Stimulated activated CD8-positive, alpha-beta memory T cell treated with anti-CD3 and anti-CD28 coated beads, Interleukin-2, amount 100 ng/mL, for 48 hours (primary cell): ENCODE data around the gene DDX1.
A peak's percentile ranks its signal among the peaks of the same experiment; 100 is the strongest.
"Not testable (repeated sequence)": the region's sequence is repeated elsewhere in the genome, so short reads cannot be mapped to it uniquely, and the experiment has no call there.

Experiments used
- DNase-seq, 2 donors: peaks; one replicate each; pipeline ENCODE4 v3.0.0-alpha.2; 2020; ENCODE audit warnings: low read depth in 2 of 2

Gene DDX1

DNA sequence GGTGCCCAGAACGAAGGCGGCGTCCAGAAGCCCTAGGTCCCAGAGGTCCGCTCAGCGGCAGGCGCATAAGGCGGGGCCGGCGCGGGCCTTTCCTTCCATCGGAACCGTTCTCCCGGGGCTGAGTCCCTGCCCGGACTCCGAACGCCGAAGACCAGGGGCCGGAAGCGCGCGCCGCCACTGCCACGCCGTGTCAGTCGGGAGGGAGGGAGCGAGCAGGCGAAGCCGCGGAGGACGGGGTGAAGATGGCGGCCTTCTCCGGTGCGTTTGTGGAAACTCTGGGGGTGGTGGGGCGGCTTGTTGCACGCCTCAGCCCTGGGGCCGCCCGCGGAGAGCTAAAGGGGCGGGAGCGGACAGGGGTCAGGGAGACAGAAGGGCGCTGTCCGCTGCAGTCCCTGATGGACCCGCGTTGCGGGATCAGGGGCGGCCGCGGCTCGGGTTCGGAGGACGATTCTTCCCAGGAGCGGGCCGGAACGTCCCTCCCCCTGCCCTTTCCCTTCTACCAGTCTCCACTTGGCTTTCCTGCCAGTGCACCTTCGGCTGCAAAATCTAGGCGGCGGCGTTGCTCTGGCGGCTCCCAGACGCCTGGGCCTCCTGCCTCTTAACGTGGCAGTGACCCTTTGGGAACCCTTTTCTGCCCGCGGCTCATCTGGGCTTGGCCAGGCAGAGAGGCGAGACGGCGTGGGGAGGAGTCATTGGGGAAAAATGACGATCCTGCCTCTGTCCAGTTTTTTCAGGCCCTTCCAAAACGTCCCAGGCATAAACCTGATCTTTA, at the start of gene DDX1:
Gene DDX1 (plus strand): TSS at position 177 of the 772 bp plus-strand sequence. CDS start 66 bp downstream, at position 243.
- peak; percentile 76 to 79 for DNase-seq

DNA sequence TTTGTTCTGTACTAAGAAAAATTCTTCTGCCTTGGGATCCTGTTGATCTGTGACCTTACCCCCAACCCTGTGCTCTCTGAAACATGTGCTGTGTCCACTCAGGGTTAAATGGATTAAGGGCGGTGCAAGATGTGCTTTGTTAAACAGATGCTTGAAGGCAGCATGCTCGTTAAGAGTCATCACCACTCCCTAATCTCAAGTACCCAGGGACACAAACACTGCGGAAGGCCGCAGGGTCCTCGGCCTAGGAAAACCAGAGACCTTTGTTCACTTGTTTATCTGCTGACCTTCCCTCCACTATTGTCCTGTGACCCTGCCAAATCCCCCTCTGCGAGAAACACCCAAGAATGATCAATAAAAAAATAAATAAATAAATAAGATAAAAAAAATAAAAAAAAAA, 49.4 kb upstream of the DDX1 start:
- DNase-seq, result not testable (repeated sequence)

DNA sequence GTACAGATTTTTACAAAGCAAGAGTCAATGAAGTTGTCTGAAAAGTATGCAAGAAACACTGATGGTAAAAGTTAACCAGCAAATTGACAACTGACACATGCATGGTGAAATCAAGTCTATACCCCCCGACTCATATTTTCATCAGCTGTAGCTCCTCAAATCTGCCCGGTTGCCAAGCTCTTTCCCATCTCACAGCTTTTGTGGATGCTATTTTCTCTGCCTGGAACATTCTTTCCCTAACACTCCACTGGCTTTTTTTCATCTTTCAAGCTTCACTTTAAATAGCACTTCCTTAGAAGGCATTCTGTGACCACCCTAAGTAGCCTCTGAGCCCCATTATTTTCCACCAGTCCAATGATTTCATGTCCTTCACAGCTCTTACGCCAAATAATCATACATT, 48.6 kb upstream of the DDX1 start:
- DNase-seq, result no peak

- DNase-seq, result no peak
Observed at GRCh38 chr2:15543541-15543940, 48.1 kb upstream of the DDX1 start.

- DNase-seq, result no peak
Observed at GRCh38 chr2:15544227-15544626, 47.4 kb upstream of the DDX1 start.

DNA sequence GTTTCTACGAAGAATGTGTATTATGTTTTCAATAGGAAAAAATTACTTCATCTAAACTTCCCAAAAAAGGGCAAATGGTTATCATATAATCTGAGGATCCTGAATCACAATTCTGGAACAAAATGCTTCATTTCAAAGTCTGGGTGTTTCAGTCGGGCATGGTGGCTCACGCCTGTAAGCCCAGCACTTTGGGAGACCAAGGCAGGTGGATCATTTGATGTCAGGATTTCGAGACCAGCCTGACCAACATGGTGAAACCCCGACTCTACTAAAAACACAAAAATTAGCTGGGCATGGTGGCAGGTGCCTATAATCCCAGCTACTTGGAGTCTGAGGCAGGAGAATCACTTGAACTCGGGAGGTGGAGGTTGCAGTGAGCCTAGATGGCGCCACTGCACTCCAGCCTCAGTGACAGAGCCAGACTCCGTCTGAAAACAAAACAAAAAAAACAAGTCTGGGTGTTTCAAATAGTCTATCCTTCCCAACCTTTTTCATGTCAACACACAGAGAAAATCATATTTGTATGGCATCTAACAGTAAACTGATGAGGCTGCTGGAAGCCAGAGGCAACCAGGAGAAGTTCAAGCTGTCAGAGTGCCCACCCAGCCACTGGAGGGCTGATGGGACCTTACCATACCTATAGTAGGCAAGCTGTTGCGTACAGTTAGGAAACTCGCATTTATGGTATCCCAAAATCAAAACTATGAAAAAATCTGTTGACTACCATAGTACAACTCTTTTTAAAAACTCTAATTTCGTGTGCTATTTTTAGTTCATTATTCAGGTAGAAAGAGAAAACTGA, 45.2 kb upstream of the DDX1 start:
- DNase-seq, result no peak

GRCh38 chr2:15547115-15547876, 44.4 kb upstream of the DDX1 start:
- DNase-seq, result no peak

DNA sequence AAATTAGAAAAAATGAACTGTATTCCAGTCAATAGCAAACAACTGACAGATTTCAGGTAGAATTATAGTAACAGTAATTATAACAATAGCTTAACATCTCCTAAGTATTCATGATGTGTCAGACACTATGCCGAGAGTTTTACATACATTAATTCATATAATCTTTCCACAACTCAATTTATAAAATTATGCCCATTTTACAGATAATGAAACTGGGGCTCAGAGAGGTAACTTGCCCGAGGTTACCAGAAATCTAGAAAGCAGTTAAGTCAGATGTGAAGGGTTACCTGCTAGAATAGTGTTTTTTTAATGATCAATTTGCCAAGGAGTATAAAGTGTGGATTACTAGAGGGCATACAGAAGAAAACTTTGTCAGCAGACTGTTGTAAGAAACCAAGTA, 42.7 kb upstream of the DDX1 start:
- DNase-seq, result no peak

DNA sequence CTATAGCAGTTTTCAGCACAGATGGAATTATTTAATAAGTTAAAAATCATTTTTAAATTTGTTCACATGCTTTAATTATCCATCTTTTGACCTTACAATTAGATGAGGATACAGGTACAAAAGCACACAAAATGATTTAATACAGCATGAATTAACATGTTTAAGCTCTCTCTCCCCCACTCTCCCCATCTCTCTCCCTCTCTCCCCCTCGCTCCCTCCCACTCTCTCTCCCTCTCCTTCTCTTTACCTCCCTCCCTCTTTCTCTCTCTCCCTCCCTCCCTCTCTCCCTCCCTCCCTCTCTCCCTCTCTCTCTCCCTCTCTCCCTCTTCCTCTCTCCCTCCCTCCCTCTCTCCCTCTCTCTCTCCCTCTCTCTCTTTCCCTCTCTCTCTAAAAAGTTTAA, 38.1 kb upstream of the DDX1 start:
- DNase-seq, result no peak

GRCh38 chr2:15553951-15554350, 37.7 kb upstream of the DDX1 start:
- DNase-seq, result no peak

GRCh38 chr2:15554525-15555218, 37.0 kb upstream of the DDX1 start:
- no peak for DNase-seq

GRCh38 chr2:15555760-15556193, 35.9 kb upstream of the DDX1 start:
- no peak for DNase-seq

DNA sequence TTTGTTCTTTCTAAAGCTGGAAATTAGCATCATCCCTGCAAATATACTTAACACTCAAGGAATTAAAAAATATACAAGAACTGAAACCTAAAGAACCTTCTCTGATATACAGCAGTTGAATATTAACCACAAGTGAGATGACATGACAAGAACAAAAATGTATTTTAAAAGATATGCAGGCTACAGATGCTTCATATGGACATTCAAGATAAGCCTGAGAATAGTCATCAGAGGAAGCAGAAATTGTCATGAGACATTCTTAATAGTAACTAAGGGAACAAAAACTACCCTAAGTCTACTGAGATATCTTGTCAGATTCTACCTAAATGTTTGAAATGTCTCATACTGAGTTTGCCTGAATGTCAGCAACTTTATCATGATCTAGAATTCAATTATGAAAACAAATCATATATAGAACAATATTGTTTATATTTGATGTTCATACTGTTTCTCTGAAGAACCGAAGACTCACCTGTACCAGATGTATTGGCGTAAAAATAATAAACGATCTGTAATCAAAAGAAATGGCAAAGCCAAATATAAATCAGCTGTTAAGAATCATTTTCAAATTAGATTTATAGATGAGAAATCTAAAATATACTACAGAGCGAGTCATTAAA, 35.2 kb upstream of the DDX1 start:
- DNase-seq, result no peak

GRCh38 chr2:15557887-15558311, 33.8 kb upstream of the DDX1 start:
- DNase-seq, result no peak

DNA sequence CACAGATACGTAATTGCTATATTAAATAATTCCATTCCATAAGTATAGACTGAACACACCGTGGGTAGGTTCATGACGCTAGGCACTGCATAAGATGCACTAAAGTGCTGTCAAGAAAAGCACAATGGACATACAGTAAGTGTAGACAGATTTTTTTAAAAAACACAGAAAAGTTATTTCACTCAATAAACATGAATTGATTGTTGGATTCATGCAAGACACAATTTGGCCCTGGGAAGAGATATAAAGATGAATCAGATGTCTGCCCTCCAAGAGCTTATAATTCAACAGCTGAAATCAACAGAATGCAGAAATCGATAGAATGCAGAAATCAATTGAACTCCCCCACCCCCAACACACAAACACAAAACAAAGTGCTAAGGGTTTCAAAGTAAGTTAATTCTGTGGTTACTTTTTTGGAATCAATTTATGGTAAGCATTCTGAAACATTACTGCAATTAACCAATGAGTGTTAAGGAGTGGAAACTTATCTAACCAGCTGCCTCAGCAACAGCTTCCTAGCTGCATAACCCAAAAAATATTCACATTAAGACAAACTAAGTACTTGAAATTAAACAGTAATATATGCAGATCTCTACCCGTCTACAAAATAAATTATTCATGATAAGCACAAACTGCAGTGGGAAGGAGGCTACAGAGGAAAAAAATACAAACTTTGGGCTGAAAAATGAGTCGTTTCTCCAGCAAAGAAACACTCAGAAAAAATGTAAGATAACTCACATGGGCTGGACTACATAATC, 32.1 kb upstream of the DDX1 start:
- no peak for DNase-seq

DNA sequence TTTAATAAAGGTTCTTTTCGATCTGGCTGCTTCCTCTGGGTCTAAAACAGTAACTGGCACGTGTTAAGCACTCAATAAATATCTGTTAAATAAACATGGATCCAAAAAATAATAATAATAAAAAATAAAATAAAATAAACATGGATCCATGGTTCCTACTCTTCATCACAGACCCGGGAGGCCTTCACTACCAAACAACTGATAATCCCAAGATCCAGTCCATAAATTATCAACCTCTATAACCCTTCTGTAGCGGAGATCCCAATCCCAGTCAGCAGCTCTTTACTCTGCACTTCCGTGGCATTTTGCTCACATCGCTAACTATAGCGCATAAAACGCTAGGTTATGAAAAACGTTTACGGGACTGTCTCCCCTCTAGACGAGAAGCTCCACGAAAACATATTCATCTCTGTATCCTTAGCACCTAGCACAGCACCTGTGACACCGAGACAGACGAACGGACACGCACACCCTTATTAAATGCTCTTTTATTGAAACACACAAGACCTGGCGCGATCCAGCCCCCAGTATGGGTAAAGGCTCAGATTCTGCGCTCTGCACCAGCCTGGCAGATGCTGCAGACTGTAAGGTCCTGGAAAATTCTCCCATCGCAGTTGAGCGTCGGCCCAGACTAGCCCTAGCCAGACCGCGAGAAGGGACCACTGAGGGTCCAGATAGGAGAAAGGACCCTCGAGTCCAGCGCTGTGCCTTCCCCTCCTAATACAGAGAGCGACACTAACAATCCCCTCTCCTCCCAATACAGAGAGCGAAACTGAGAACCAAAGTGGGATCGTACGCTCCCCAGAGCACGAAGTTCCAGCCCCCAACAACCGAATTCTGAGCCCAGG, 31.3 kb upstream of the DDX1 start:
- no peak for DNase-seq

DNA sequence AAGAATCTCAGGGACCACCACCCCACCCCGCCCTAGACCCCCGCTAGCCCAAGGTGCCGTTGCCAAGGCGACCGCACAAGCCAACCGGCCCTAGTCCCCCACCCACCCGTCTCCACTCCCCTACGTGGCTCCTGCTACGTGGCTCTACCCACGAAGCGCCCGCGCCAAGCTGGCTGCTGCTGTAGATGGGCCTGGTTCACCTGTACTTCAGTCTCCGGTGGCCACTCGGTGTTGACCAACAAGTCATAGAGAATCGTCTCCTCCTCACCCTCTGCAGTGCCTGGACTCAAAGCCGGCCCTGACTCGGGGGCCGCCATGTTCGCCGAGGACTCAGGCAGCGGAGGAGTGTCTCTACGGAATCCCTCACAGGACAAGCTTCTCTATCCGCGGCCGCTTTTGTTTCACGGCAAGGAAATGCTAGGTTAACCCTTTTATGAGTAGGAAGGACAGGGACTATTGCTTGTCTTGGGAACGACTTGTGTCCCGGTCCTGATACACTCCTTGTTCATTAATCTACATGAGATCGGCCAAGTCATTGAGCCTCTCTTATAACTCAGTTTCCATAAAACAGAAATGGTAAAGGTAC, 30.6 kb upstream of the DDX1 start, which contains the start of gene NBAS:
Gene NBAS (minus strand): TSS at position 347 of the 586 bp plus-strand sequence. CDS start 30 bp downstream, at position 317.
- peak; percentile 52 to 71 for DNase-seq

GRCh38 chr2:15561574-15562344, 29.9 kb upstream of the DDX1 start:
- peak in 1 of 2 donors; percentile 17 for DNase-seq
